Activated CD4-positive, CD25-positive, alpha-beta regulatory T cell treated with anti-CD3 and anti-CD28 coated beads, Interleukin-2, amount 50 U/mL, for 24 hours (primary cell): ENCODE measurements around the gene KRT72.

Experiments used
- ATAC-seq, 2 donors: fragments of 150-1000 bp; cut with Tn5 transposase; one replicate each; pipeline ENCODE4 v1.10.0; 2021; ENCODE audit warnings: mild to moderate bottlenecking in 1 of 2, moderate library complexity in 1 of 2

Gene KRT72

DNA sequence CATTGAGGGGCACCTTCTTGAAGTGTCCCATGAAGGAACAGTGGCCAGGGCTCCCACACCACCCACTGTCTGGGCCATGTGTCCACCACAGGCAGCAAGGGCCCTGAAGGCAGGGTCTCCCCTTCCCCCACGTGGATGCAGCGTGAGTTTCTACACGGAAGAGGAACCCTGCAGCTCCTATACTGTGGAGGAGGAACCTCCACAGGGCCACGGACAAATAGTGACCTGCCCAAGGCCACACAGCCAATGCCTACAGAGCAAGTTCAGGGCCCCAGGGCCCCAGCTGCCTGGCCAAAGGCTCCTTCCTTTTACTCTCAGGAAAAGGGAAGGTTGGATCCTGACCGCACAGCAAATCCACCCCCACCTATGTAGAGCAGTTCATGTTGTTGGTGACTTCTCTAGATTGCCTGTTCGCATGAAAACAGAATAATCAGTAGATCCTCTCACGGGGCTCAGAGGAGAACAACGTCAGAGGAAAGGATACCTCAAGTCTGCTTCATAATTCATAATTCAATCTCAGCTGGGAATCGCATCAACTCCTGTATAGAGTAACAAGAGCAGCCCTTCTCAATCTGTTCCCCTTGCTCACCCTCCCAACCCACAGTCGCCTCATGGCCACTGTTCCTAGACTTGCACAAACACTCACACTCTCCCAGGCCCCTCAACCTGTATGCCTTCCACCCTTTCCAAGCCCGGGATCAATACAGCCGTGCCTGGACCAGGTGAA, 28.2 kb upstream of the KRT72 start:
- no peak for ATAC-seq

DNA sequence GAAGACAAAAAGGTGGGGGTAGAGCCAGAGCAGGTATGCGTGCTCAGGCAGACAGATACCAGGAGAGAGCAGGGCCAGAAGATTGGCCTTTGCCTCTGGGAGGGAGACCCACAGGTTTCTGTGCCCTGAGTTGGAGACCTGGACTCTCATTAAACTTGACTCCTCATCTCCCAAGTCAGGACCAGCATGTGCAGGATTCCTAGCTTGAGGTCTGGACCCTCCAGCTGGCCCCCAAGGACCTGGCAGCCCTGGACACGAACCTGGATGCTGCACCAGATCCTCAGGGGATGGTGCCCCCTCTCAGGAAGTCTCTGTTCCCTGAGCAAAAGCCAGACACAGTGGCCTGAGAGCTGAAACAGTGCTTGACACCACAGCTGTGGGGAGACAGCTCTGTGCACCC, 27.6 kb upstream of the KRT72 start:
- ATAC-seq = no peak

GRCh38 chr12:52628111-52628507, 26.8 kb upstream of the KRT72 start:
- no peak for ATAC-seq

- ATAC-seq = no peak
Observed at GRCh38 chr12:52627395-52628110, 26.3 kb upstream of the KRT72 start.

DNA sequence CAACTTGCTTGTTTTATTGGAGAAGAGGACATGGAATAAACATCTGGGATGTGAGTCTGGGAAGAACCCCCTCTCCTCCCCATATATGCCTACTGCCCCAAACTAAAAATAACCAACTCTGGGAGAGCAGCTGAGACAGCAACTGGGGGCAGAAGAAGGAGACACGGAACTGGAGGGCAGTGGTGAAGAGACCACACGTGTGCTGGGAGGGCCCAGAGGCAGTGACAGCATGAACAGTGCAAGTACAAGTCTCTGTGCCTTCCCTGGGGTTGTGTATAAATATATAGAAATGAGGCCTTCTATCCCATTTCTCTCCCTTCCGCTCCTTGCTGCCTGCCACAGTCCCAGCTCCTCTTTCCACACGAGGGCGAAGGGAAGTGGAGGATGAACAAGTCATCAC, 21.1 kb upstream of the KRT72 start:
- ATAC-seq = no peak

GRCh38 chr12:52618866-52619265, 17.6 kb upstream of the KRT72 start:
- ATAC-seq = no peak

DNA sequence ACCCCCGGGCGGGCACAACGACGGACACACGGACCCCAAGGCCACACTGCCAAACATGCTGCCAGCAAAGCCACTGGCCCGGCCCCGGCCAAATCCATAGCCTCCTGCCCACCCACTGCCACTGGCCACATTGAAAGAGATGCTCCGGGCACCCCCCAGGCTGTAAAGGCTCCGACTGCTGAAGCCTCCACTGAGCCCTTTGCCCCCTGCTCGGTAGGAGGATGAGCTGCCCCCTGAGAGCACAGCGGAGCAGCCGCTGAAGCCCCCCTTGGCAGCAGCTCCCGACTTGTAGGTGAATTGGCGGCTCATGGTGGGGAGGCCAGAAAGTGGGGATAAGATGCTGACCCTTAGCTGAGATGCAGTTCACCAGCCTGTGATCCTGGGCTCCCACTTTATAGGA, 17.0 kb upstream of the KRT72 start, which contains the start of gene KRT73:
TSS of gene KRT73 (minus strand) at position 344 of the 400 bp plus-strand sequence. CDS start at position 309, 35 bp downstream.
- no peak for ATAC-seq

GRCh38 chr12:52617403-52617785, 16.1 kb upstream of the KRT72 start:
- no peak for ATAC-seq

DNA sequence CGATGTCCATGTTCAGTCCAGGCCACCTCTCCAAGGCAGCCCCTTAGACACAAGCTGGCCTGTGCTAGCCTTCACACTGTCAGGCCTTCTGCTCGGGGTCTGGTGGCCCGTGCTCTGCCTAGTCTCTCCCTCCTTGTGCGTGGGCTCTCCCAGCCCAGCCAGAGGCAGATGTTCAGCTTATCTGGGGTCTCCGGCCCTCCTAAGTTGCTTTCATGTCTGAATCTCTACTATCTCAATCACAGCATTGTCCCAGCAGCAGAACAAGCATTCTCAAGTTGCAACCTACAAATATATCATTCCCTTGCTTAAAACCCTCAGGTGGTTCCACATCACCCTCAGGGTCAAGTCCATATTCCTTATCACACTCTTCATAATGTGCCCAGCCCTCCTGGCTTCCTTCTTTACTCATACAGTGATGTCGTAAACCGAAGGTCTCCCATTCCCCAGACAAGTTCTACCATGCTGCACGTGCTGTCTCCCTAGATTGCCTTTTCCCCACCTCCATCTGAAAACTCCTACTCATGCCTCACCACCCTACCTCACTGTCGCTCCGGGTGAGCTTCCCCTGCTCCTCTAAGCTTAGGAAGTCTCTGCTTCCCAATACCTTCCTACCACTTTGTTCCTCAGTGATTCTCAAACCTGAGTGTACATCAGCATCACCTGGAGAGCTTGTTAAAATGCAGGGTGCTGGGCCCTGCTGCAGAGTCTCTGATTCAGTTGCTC, 15.6 kb upstream of the KRT72 start:
- no peak for ATAC-seq

- no peak for ATAC-seq
Observed at GRCh38 chr12:52615912-52616311, 14.6 kb upstream of the KRT72 start.

- peak; percentile 57 to 69 for ATAC-seq
Observed at GRCh38 chr12:52615208-52615868, 14.1 kb upstream of the KRT72 start.

DNA sequence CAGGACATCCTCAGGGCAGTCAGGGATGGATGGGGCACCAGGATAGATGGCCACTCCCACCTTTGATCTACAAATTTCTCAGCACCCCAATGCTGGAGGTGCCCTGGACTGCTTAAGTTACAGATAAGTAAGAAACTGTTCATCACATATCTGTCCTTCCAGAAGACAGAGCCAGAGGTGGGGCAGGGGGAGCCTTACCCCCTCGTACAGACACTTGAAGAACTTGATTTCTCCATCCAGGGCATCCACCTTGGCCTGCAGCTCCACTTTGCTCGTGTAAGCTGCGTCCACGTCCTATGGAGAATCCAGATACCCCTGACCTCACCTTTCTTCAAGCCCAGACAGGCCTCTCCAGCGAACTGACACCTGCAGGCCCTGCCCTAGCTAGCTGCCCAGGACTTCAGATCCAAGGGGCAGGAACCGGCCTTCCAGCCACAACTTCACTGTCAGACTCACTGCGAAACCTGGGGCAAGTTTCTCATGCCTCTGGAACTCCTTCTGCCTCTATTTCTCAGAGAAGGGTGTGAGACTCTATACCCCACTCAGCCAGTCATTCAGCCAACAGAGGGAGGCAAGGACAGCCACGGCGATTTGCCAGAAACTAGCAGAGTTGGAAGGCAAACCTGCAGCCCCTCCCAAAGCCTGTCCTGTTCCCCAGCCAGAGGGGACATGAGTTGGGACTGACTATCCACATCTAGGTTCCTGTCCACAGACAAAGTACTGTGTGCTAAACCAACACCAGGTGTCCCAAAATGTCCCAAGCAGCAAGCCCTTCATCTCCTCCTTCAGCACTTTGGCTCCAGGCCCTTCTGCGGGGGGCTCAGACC, 13.3 kb upstream of the KRT72 start:
- no peak for ATAC-seq

DNA sequence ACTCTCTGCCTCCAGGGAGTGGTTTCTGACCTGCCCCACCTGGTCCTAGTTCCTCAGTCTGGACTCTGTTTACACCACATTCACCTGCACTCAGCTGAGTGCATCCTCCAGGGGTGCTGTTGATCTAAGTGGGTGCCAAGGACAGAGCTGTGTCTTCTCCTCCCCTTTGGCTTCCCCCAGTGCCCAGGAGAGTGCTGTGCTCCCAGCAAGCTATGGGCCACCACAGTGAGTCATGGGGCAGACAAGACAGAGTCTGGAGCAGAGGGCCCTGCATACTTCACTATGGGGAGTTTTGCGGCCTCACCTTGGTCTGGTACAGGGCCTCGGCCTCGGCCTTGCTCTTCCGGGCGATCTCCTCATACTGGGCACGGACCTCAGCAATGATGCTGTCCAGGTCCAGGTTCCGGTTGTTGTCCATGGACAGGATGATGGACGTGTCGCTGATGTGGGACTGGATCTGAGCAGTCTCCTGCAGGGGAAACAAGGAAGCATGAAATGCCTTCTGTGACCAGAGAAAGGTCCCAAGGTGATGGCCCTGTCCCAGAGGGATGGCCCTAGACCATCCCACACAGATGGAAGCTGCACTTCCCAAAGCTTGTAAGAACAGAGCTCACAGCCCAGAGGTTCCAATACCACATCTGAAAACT, 12.2 kb upstream of the KRT72 start:
- no peak for ATAC-seq

GRCh38 chr12:52612431-52613383, 11.4 kb upstream of the KRT72 start:
- no peak for ATAC-seq

DNA sequence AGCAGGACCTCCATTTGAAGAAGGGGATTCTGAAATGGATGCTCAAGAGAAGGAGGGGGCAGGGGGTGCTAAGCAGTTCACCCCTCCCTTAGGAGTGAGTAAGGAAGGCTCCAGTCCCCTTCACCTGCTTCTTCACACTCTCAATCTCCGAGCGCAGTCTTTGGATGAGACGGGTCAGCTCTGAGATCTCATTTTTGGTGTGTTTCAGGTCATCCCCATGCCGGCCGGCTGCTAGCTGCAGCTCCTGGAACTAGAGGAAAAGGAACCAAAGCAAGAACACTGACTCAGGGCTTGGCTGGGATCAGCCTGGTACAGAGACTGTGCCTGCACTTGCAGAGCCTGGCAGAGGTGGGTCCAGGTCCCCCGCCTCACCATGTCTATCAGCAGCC, 9.8 kb upstream of the KRT72 start:
- no peak for ATAC-seq

GRCh38 chr12:52608826-52609630, 7.8 kb upstream of the KRT72 start:
- no peak for ATAC-seq

DNA sequence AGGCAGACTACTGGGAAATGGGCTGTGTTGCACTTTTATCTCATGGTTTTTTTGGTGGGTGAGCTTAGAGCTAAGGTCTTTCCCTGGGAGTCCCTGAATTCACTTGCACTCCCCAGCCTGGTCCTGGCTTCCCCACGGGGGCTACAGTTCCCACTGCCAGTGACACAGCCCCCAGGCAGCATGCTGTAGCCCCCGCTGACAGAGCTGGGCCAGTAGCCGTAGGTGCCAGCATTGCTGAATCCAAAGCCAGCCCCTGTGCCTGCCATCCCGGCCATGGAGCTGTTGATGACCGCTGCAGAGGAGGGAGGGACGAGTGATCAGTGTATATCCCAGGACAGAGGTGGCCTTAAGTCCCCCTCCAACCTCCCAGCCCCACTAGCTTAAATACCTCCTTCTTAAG, 6.9 kb upstream of the KRT72 start:
- ATAC-seq = no peak

GRCh38 chr12:52607314-52607713, 6.1 kb upstream of the KRT72 start:
- no peak for ATAC-seq

DNA sequence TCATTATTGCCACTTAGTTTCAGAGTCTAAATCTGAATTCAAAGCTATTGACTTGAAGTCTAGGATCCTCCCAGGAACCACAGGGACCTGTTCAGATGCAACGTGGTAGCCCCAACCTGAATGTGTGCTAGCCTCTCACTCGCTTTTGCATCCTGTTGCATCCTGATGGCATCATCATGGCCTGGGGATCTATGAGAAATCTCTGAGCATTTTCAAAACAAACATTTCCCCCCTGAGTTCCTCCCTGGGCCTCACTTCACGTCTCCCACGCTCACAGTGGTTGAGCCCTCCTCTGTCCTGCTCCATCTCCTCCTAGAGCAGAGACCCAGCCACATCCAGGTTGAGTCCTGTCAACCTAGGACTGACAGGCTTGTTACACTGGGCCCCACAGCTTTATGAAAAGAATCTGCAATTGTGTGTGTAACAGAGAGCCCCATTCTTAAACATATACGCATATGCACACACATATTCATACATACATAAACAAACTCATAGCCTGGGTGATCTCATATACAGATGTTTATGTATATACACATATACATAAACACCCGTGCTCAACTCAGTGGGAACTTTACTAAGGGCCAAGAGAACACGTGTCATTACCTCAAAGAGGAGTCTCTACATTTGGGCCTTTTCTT, 5.4 kb upstream of the KRT72 start:
- no peak for ATAC-seq
